ENCODE measurements around the gene DYNLT2B.
"Not testable (repeated sequence)": the region's sequence is repeated elsewhere in the genome, so short reads cannot be mapped to it uniquely, and the experiment has no call there.

DYNLT2B gene

DNA sequence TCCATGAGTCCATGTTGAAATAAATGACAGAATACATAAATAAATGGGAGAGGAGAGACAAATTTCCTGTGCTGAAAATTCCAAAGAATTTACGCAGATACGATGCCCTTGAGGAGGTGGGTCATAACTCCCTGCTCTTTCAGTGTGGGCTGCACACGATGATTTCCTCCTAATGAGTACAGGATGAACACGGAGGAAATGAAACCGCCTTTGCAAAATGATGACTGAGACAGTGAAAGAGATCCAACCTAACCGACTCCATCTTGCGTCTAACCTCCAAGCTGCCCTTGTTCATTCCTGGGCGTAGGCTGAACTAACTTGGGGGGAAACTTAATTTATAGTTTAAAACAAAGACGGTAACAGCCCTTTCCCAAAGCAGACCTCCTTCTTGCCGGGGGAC lies 15.5 kb downstream of the DYNLT2B start:
- not testable (repeated sequence) for H3K14ac ChIP-seq (ENCODE audit: low read length in 2 of 2)

GRCh38 chr3:196298521-196298920 lies 19.5 kb downstream of the DYNLT2B start:
- Histone ChIP-seq H3K18ac (ENCODE audit: low read depth in 1 of 2, low read length in 2 of 2) (no peak overlapping the region), H3K9ac (ENCODE audit: low read length) (no peak overlapping the region), H3K4me2 (ENCODE audit: low read length, poor library complexity, severe bottlenecking) (no peak overlapping the region), H2BK120ac (ENCODE audit: low read depth, low read length) (no peak overlapping the region), H3K27me3 (ENCODE audit: control insufficient read depth in 1 of 2, insufficient read depth in 1 of 2, low read length in 2 of 2) (no peaks in the 10 kb centered on the region), H4K91ac (ENCODE audit: low read length) (no peak overlapping the region), H3K36me3 (ENCODE audit: control insufficient read depth in 1 of 2, insufficient read depth in 2 of 2, low read depth in 1 of 2, low read length in 2 of 2) (peaks cover 12 to 27% of the 10 kb centered on the region in 2 experiments), H3K14ac (ENCODE audit: low read length in 2 of 2) (no peak overlapping the region), H3K23ac (ENCODE audit: low read length in 2 of 2) (no peak overlapping the region), H3K79me1 (replicated peaks; ENCODE audit: low read length, poor library complexity, severe bottlenecking) (no peaks in the 10 kb centered on the region), H3K27ac (ENCODE audit: low read length, poor library complexity, severe bottlenecking) (no peak overlapping the region), H4K8ac (ENCODE audit: low read length) (no peak overlapping the region), H2AFZ (ENCODE audit: low read depth, low read length) (no peak overlapping the region), H2BK12ac (ENCODE audit: low read length in 2 of 2) (no peak overlapping the region), H3K4me1 (ENCODE audit: control insufficient read depth, insufficient read depth, low read depth, low read length) (no peaks in the 10 kb centered on the region), H3K9me3 (ENCODE audit: control insufficient read depth, low read length) (no peaks in the 10 kb centered on the region), H2AK5ac (ENCODE audit: low read length, severe bottlenecking) (no peak overlapping the region), H2BK15ac (ENCODE audit: low read depth, poor library complexity, severe bottlenecking) (no peak overlapping the region), H3K4me3 (ENCODE audit: insufficient read depth in 1 of 2, low read depth in 1 of 2, low read length in 2 of 2) (no peak overlapping the region), H2BK5ac (ENCODE audit: low read depth, low read length, poor library complexity, severe bottlenecking) (no peak overlapping the region), H3K4ac (ENCODE audit: low read depth in 1 of 2, low read length in 2 of 2) (no peak overlapping the region)
- no peak for DNase-seq
- WGBS = 100% methylated on average over 2 of the region's 2 CpGs

More for the DNA sequence above, 15.5 kb downstream of the DYNLT2B start:
- not testable (repeated sequence) for H3K9ac ChIP-seq (ENCODE audit: low read length); H2BK15ac ChIP-seq (ENCODE audit: low read depth, poor library complexity, severe bottlenecking); H3K27ac ChIP-seq (ENCODE audit: low read length, poor library complexity, severe bottlenecking); H4K91ac ChIP-seq (ENCODE audit: low read length); H3K18ac ChIP-seq (ENCODE audit: low read depth in 1 of 2, low read length in 2 of 2); H3K4me2 ChIP-seq (ENCODE audit: low read length, poor library complexity, severe bottlenecking); H2BK120ac ChIP-seq (ENCODE audit: low read depth, low read length); H3K27me3 ChIP-seq (ENCODE audit: control insufficient read depth in 1 of 2, insufficient read depth in 1 of 2, low read length in 2 of 2); H2BK12ac ChIP-seq (ENCODE audit: low read length in 2 of 2); H3K4me1 ChIP-seq (ENCODE audit: control insufficient read depth, insufficient read depth, low read depth, low read length); H2AFZ ChIP-seq (ENCODE audit: low read depth, low read length); H2BK5ac ChIP-seq (ENCODE audit: low read depth, low read length, poor library complexity, severe bottlenecking); H3K4me3 ChIP-seq (ENCODE audit: insufficient read depth in 1 of 2, low read depth in 1 of 2, low read length in 2 of 2); H2AK5ac ChIP-seq (ENCODE audit: low read length, severe bottlenecking); H3K79me1 ChIP-seq (replicated peaks; ENCODE audit: low read length, poor library complexity, severe bottlenecking); H4K8ac ChIP-seq (ENCODE audit: low read length); H3K9me3 ChIP-seq (ENCODE audit: control insufficient read depth, low read length); DNase-seq; H3K4ac ChIP-seq (ENCODE audit: low read depth in 1 of 2, low read length in 2 of 2); H3K23ac ChIP-seq (ENCODE audit: low read length in 2 of 2)
- peaks cover 15 to 30% of the 10 kb centered on the region in 2 experiments for H3K36me3 ChIP-seq (ENCODE audit: control insufficient read depth in 1 of 2, insufficient read depth in 2 of 2, low read depth in 1 of 2, low read length in 2 of 2)
- 98% methylated on average over 2 of the region's 10 CpGs for WGBS

DNA sequence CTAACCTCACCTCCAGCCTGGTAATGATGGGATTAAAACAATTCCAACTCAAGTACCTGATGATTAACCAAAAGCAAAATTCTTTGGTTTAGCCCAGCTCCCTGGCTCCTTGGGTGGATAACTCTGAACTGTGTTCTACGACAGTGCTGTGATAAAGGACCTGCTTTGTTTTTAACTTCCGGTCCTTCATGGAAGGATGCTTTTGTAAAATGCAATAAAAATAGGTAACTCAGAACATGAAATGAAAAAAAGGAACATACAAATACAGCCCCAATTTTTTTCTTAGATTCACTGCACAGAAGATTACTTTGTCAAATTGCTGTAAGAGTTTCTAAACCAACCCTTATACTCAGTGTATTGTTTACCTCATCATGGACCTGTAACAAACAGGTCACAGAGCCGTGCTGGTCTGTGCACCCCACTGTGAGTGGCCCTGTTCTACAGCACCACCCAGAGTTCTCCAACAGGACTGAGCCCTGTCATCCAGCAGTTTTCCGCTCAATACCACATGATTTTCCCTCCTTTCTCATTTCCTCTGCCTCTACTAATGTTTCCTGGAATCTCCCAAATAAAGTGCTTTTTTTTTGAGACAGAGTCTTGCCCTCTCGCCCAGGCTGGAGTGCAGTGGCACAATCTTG lies 25.6 kb downstream of the DYNLT2B start:
- Histone ChIP-seq H2BK120ac (ENCODE audit: low read depth, low read length) (no peak overlapping the region), H3K36me3 (ENCODE audit: control insufficient read depth in 1 of 2, insufficient read depth in 2 of 2, low read depth in 1 of 2, low read length in 2 of 2) (peaks cover 2 to 3% of the 10 kb centered on the region in 2 experiments), H3K4me1 (ENCODE audit: control insufficient read depth, insufficient read depth, low read depth, low read length) (peaks cover 3% of the 10 kb centered on the region), H2BK5ac (ENCODE audit: low read depth, low read length, poor library complexity, severe bottlenecking) (no peak overlapping the region), H3K27me3 (ENCODE audit: control insufficient read depth in 1 of 2, insufficient read depth in 1 of 2, low read length in 2 of 2) (no peaks in the 10 kb centered on the region), H3K9ac (ENCODE audit: low read length) (no peak overlapping the region), H4K91ac (ENCODE audit: low read length) (no peak overlapping the region), H3K14ac (ENCODE audit: low read length in 2 of 2) (no peak overlapping the region), H2AK5ac (ENCODE audit: low read length, severe bottlenecking) (no peak overlapping the region), H2BK15ac (ENCODE audit: low read depth, poor library complexity, severe bottlenecking) (no peak overlapping the region), H3K4ac (ENCODE audit: low read depth in 1 of 2, low read length in 2 of 2) (no peak overlapping the region), H3K9me3 (ENCODE audit: control insufficient read depth, low read length) (no peaks in the 10 kb centered on the region), H2BK12ac (ENCODE audit: low read length in 2 of 2) (no peak overlapping the region), H3K4me3 (ENCODE audit: insufficient read depth in 1 of 2, low read depth in 1 of 2, low read length in 2 of 2) (no peak overlapping the region), H3K4me2 (ENCODE audit: low read length, poor library complexity, severe bottlenecking) (no peak overlapping the region), H3K27ac (ENCODE audit: low read length, poor library complexity, severe bottlenecking) (no peak overlapping the region), H3K23ac (ENCODE audit: low read length in 2 of 2) (no peak overlapping the region), H3K18ac (ENCODE audit: low read depth in 1 of 2, low read length in 2 of 2) (no peak overlapping the region), H3K79me1 (replicated peaks; ENCODE audit: low read length, poor library complexity, severe bottlenecking) (peaks cover 4% of the 10 kb centered on the region), H4K8ac (ENCODE audit: low read length) (no peak overlapping the region), H2AFZ (ENCODE audit: low read depth, low read length) (no peak overlapping the region)
- no peak for DNase-seq
- 83% methylated on average over 4 of the region's 5 CpGs for WGBS

- Histone ChIP-seq H3K23ac (ENCODE audit: low read length in 2 of 2) (peak overlapping the region in 1 of 2 experiments; percentile 81), H3K36me3 (ENCODE audit: control insufficient read depth in 1 of 2, insufficient read depth in 2 of 2, low read depth in 1 of 2, low read length in 2 of 2) (peaks cover 0 to 9% of the 10 kb centered on the region in 2 experiments), H3K79me1 (replicated peaks; ENCODE audit: low read length, poor library complexity, severe bottlenecking) (peaks cover 4% of the 10 kb centered on the region), H3K4me3 (ENCODE audit: insufficient read depth in 1 of 2, low read depth in 1 of 2, low read length in 2 of 2) (peak overlapping the region; percentile 94 to 100), H2BK12ac (ENCODE audit: low read length in 2 of 2) (no peak overlapping the region), H3K18ac (ENCODE audit: low read depth in 1 of 2, low read length in 2 of 2) (peak overlapping the region; percentile 94 to 98), H3K9ac (ENCODE audit: low read length) (peak overlapping the region; percentile 99), H3K27ac (ENCODE audit: low read length, poor library complexity, severe bottlenecking) (peak overlapping the region; percentile 26), H2BK5ac (ENCODE audit: low read depth, low read length, poor library complexity, severe bottlenecking) (peak overlapping the region; percentile 75), H2BK15ac (ENCODE audit: low read depth, poor library complexity, severe bottlenecking) (peak overlapping the region; percentile 86), H3K27me3 (ENCODE audit: control insufficient read depth in 1 of 2, insufficient read depth in 1 of 2, low read length in 2 of 2) (no peaks in the 10 kb centered on the region), H3K4ac (ENCODE audit: low read depth in 1 of 2, low read length in 2 of 2) (peak overlapping the region; percentile 79 to 96), H3K4me2 (ENCODE audit: low read length, poor library complexity, severe bottlenecking) (peak overlapping the region; percentile 86), H2BK120ac (ENCODE audit: low read depth, low read length) (peak overlapping the region; percentile 91), H3K4me1 (ENCODE audit: control insufficient read depth, insufficient read depth, low read depth, low read length) (peaks cover 8% of the 10 kb centered on the region), H2AFZ (ENCODE audit: low read depth, low read length) (peak overlapping the region; percentile 59), H4K91ac (ENCODE audit: low read length) (peak overlapping the region; percentile 96), H3K14ac (ENCODE audit: low read length in 2 of 2) (peak overlapping the region in 1 of 2 experiments; percentile 94), H2AK5ac (ENCODE audit: low read length, severe bottlenecking) (no peak overlapping the region), H3K9me3 (ENCODE audit: control insufficient read depth, low read length) (no peaks in the 10 kb centered on the region), H4K8ac (ENCODE audit: low read length) (peak overlapping the region; percentile 98)
- WGBS = 2% methylated on average over 12 of the region's 17 CpGs
- peak; percentile 60 for DNase-seq
These were observed 29.9 kb downstream of the DYNLT2B start for GRCh38 chr3:196288141-196288460.

All from mesenchymal stem cell (in vitro differentiated cells and primary cell).